ENCODE data around the gene ATP6AP1.

DNA sequence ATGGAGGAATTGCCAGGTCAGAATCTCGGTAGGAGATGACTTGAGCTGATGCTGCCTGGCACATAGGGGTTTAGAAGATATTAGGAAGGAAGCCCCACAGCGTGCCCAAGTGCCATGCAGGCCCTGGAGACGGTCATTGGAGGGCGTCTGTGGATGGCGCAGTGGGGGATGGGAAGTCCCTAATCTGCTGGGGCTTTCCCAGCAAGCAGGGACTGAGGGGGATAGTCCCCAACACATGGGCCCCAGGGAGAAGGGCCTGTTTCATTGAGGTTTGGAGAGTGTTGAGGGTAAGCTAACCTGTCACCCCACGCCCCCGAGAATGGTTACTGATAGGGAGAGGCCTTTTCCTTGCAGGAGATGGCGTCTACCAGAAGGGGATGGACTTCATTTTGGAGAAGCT, 9.3 kb upstream of the ATP6AP1 start:
- TF ChIP-seq ZNF114 (CRISPR knock-in tag; IDR thresholded peaks at IDR 0.05): no peak
- no peak for TF ChIP-seq EZH2 (IDR thresholded peaks at IDR 0.05; ENCODE audit: low read depth, unreplicated experiment)
- TF ChIP-seq, protein P1, sequence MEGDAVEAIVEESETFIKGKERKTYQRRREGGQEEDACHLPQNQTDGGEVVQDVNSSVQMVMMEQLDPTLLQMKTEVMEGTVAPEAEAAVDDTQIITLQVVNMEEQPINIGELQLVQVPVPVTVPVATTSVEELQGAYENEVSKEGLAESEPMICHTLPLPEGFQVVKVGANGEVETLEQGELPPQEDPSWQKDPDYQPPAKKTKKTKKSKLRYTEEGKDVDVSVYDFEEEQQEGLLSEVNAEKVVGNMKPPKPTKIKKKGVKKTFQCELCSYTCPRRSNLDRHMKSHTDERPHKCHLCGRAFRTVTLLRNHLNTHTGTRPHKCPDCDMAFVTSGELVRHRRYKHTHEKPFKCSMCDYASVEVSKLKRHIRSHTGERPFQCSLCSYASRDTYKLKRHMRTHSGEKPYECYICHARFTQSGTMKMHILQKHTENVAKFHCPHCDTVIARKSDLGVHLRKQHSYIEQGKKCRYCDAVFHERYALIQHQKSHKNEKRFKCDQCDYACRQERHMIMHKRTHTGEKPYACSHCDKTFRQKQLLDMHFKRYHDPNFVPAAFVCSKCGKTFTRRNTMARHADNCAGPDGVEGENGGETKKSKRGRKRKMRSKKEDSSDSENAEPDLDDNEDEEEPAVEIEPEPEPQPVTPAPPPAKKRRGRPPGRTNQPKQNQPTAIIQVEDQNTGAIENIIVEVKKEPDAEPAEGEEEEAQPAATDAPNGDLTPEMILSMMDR (conservative IDR thresholded peaks at IDR 0.05; ENCODE audit: low read depth in 2 of 2): no peak
